SK-N-SH treated with all-trans-retinoic acid at 6 μM for 48 hours (cell line): Measurements from ENCODE around the gene ZNF24.

Experiments used
- ATAC-seq: fragments of 200-7000 bp; cut with Tn5 transposase; 3 replicates; pipeline ENCODE4 v1.9.1; 2020; ENCODE audit warnings: mild to moderate bottlenecking, moderate library complexity
- ARNTL ChIP-seq: fragments of 450-650 bp; formaldehyde crosslinking; IDR thresholded peaks from 2 replicates; pipeline ENCODE4 v1.5.0; 2020; ENCODE audit warnings: low read depth, mild to moderate bottlenecking, moderate library complexity, borderline replicate concordance
- BACH2 ChIP-seq: fragments of 250-450 bp; sonication (Bioruptor Pico); IDR thresholded peaks from 2 replicates; pipeline ENCODE4 v1.9.0; 2021; ENCODE audit warnings: mild to moderate bottlenecking, borderline replicate concordance
- CSDC2 ChIP-seq: fragments of 250-450 bp; sonication (Bioruptor Pico); IDR thresholded peaks from 2 replicates; pipeline ENCODE4 v1.5.0; 2020; ENCODE audit warnings: mild to moderate bottlenecking, moderate library complexity
- ESRRG ChIP-seq: fragments of 250-450 bp; sonication (Bioruptor Pico); IDR thresholded peaks from 2 replicates; pipeline ENCODE4 v1.6.1; 2021; ENCODE audit warnings: mild to moderate bottlenecking
- GLIS3 ChIP-seq: fragments of 250-450 bp; sonication (Bioruptor Pico); IDR thresholded peaks from 2 replicates; pipeline ENCODE4 v1.5.0; 2020; ENCODE audit warnings: mild to moderate bottlenecking, moderate library complexity
- ISL1 ChIP-seq: fragments of 250-450 bp; sonication (Bioruptor Pico); IDR thresholded peaks from 2 replicates; pipeline ENCODE4 v2.1.2; 2022; ENCODE audit warnings: mild to moderate bottlenecking, moderate library complexity
- OSR1 ChIP-seq: fragments of 250-450 bp; sonication (Bioruptor Pico); IDR thresholded peaks from 2 replicates; pipeline ENCODE4 v1.8.0; 2022; ENCODE audit warnings: moderate library complexity, mild to moderate bottlenecking, inconsistent platforms
- PPARA ChIP-seq: fragments of 250-450 bp; sonication (Bioruptor Pico); IDR thresholded peaks from 2 replicates; pipeline ENCODE4 v1.5.0; 2020; ENCODE audit warnings: mild to moderate bottlenecking, borderline replicate concordance
- RARB ChIP-seq: fragments of 250-450 bp; sonication (Bioruptor Pico); IDR thresholded peaks from 2 replicates; pipeline ENCODE4 v1.8.0; 2021; ENCODE audit warnings: mild to moderate bottlenecking, moderate library complexity
- SNAI2 ChIP-seq: fragments of 250-450 bp; sonication (Bioruptor Pico); IDR thresholded peaks from 2 replicates; pipeline ENCODE4 v1.5.0; 2020; ENCODE audit warnings: mild to moderate bottlenecking, moderate library complexity
- TCF4 ChIP-seq: fragments of 250-450 bp; sonication (Bioruptor Pico); IDR thresholded peaks from 2 replicates; pipeline ENCODE4 v1.8.0; 2021; ENCODE audit warnings: mild to moderate bottlenecking, moderate library complexity, borderline replicate concordance
- TOX ChIP-seq: fragments of 250-450 bp; sonication (Bioruptor Pico); IDR thresholded peaks from 2 replicates; pipeline ENCODE4 v1.8.0; 2021; ENCODE audit warnings: mild to moderate bottlenecking, moderate library complexity, borderline replicate concordance
- ZC3H10 ChIP-seq: fragments of 250-450 bp; sonication (Bioruptor Pico); IDR thresholded peaks from 2 replicates; pipeline ENCODE4 v1.5.1; 2021; ENCODE audit warnings: mild to moderate bottlenecking, moderate library complexity
- ZFP3 ChIP-seq: fragments of 250-450 bp; sonication (Bioruptor Pico); IDR thresholded peaks from 2 replicates; pipeline ENCODE4 v1.5.0; 2020; ENCODE audit warnings: mild to moderate bottlenecking, moderate library complexity
- ZFP30 ChIP-seq: fragments of 450-650 bp; formaldehyde crosslinking; IDR thresholded peaks from 2 replicates; pipeline ENCODE4 v1.5.0; 2022; ENCODE audit warnings: mild to moderate bottlenecking, moderate library complexity
- ZNF565 ChIP-seq: fragments of 450-650 bp; formaldehyde crosslinking; conservative IDR thresholded peaks from 2 replicates; pipeline ENCODE4 v1.5.0; 2020; ENCODE audit warnings: low read depth, mild to moderate bottlenecking, moderate library complexity
- ZNF70 ChIP-seq: fragments of 450-650 bp; formaldehyde crosslinking; IDR thresholded peaks from 2 replicates; pipeline ENCODE4 v1.5.0; 2020; ENCODE audit warnings: mild to moderate bottlenecking, moderate library complexity
- ZNF8 ChIP-seq: fragments of 450-650 bp; formaldehyde crosslinking; IDR thresholded peaks from 2 replicates; pipeline ENCODE4 v1.5.0; 2020; ENCODE audit warnings: mild to moderate bottlenecking, moderate library complexity
- TF ChIP-seq, protein P1 (sequence below): fragments of 250-450 bp; sonication (Bioruptor Pico); IDR thresholded peaks from 2 replicates; pipeline ENCODE4 v1.8.0; 2021; ENCODE audit warnings: low read depth, mild to moderate bottlenecking, moderate library complexity, borderline replicate concordance
- TF ChIP-seq, protein P2 (sequence below): fragments of 250-450 bp; sonication (Bioruptor Pico); IDR thresholded peaks from 2 replicates; pipeline ENCODE4 v1.5.1; 2021; ENCODE audit warnings: mild to moderate bottlenecking, moderate library complexity
- TF ChIP-seq, protein P3 (sequence below): fragments of 250-450 bp; sonication (Bioruptor Pico); IDR thresholded peaks from 2 replicates; pipeline ENCODE4 v1.8.0; 2020; ENCODE audit warnings: mild to moderate bottlenecking, moderate library complexity, borderline replicate concordance
- TF ChIP-seq, protein P4 (sequence below): fragments of 250-450 bp; sonication (Bioruptor Pico); IDR thresholded peaks from 2 replicates; pipeline ENCODE4 v1.5.1; 2020; ENCODE audit warnings: low read depth, mild to moderate bottlenecking, moderate library complexity

Gene ZNF24

DNA sequence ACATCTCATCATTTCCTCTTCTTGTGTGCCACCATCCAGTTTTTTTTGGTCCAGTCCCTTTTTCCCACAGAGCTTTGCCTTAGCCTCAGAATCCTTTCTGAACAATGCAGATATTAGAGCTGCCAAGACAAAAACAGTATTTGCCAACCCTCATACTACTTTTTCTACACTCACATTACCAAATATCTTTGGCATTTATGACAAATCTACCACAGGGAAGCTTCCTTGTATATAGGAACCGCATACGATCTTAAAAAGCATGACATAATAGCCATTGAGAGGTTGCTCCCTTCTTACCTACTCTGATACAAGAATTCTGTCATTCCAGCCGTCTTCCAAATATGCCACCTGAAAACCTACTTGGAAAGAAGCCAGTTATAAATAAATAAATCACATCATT lies 9.4 kb downstream of the ZNF24 start (continued):
- TF ChIP-seq ZFP3 (CRISPR knock-in tag), result no peak
- no peak for TF ChIP-seq ZNF565
- no peak for TF ChIP-seq ISL1 (CRISPR knock-in tag)
- no peak for TF ChIP-seq TCF4
- TF ChIP-seq TOX (CRISPR knock-in tag), result no peak
- TF ChIP-seq RARB (CRISPR knock-in tag), result no peak
- no peak for TF ChIP-seq GLIS3 (CRISPR knock-in tag)
- TF ChIP-seq SNAI2 (CRISPR knock-in tag), result no peak
- TF ChIP-seq ZNF70, result no peak

DNA sequence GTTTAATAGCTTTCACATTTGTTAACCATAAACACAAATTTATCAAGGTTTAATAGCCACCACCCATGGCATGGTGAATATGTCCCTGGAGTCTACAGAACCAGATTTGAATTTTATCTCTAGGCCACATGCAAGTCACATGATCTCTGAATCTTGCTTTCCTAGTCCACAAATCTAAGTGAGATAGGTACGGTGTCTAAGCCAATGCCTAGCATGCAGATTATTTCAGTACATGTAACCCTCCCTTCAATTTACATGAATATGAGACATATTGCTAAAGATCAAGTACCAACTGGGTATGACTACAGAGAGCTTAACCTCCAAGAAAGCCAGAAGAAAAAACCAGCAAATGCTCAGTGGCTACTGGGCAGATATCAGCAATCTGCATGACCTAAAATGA lies 10.0 kb downstream of the ZNF24 start:
- ATAC-seq, result no peak

DNA sequence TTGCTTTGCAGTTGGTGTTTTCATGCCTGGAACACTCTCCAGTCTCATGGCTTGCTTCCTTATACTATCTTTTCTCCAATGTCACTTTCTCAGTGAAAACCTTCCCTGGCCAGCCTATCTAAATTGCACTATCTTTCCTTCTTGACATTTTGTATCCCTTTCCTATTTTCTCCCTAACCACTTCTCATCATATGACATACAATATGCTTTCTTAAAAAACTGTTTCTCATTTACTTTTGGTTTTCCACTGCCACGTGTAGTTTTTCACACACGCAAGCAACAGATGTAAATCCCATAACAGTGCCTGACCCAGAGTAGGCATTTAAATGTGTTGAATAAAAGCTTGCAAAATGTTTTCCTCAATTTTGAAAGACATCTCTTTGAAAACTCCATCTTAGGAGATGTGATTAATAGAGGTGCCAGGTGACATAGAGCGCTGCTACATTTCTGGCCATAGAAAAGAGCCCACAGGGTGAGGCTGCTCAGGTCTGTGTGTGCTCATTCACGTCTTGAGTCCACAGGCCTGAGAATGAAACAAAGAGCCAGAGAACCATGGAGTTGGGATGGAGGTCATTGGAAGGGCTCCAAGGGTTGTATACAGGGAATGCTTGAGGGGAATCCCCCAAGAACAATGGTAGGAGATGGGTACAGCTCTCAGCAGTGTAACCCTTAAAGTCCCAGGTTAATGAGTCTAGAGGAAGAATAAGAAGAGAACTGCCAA lies 12.7 kb downstream of the ZNF24 start:
- TF ChIP-seq ZNF8 (CRISPR knock-in tag) (no peak), ARNTL (CRISPR knock-in tag) (no peak), ESRRG (CRISPR knock-in tag) (no peak), ISL1 (CRISPR knock-in tag) (no peak), TCF4 (no peak), PPARA (no peak), TOX (CRISPR knock-in tag) (no peak), RARB (CRISPR knock-in tag) (no peak)
- no peak for ATAC-seq

More for the DNA sequence above, 10.0 kb downstream of the ZNF24 start:
- TF ChIP-seq OSR1 (no peak), ZNF8 (CRISPR knock-in tag) (no peak), ZC3H10 (CRISPR knock-in tag) (no peak), ARNTL (CRISPR knock-in tag) (no peak)
- TF ChIP-seq, protein P1, sequence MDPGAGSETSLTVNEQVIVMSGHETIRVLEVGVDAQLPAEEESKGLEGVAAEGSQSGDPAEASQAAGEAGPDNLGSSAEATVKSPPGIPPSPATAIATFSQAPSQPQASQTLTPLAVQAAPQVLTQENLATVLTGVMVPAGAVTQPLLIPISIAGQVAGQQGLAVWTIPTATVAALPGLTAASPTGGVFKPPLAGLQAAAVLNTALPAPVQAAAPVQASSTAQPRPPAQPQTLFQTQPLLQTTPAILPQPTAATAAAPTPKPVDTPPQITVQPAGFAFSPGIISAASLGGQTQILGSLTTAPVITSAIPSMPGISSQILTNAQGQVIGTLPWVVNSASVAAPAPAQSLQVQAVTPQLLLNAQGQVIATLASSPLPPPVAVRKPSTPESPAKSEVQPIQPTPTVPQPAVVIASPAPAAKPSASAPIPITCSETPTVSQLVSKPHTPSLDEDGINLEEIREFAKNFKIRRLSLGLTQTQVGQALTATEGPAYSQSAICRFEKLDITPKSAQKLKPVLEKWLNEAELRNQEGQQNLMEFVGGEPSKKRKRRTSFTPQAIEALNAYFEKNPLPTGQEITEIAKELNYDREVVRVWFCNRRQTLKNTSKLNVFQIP (CRISPR knock-in tag), result no peak

DNA sequence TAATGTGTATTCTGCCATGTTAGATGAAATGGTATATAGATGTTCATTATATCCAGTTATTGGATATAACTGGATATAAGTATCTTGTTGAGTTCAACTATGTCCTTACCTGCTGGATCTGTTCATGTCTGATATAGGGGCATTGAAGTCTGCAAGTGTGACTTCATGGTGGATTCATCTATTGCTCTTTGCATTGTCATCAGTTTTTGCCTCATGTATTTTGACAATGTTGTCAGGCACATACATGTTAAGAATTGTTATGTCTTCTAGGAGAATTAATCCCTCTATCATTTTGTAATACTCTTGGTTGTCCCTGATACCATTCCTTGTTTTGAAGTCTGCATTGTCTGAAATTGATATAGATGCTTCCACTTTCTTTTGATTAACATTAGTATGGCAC lies 15.4 kb downstream of the ZNF24 start:
- TF ChIP-seq ZFP30 (CRISPR knock-in tag), result no peak
- TF ChIP-seq GLIS3 (CRISPR knock-in tag), result no peak
- TF ChIP-seq SNAI2 (CRISPR knock-in tag), result no peak
- TF ChIP-seq, protein P2, sequence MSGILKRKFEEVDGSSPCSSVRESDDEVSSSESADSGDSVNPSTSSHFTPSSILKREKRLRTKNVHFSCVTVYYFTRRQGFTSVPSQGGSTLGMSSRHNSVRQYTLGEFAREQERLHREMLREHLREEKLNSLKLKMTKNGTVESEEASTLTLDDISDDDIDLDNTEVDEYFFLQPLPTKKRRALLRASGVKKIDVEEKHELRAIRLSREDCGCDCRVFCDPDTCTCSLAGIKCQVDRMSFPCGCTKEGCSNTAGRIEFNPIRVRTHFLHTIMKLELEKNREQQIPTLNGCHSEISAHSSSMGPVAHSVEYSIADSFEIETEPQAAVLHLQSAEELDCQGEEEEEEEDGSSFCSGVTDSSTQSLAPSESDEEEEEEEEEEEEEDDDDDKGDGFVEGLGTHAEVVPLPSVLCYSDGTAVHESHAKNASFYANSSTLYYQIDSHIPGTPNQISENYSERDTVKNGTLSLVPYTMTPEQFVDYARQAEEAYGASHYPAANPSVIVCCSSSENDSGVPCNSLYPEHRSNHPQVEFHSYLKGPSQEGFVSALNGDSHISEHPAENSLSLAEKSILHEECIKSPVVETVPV (CRISPR knock-in tag), result no peak
- TF ChIP-seq RARB (CRISPR knock-in tag), result no peak
- TF ChIP-seq, protein P3, sequence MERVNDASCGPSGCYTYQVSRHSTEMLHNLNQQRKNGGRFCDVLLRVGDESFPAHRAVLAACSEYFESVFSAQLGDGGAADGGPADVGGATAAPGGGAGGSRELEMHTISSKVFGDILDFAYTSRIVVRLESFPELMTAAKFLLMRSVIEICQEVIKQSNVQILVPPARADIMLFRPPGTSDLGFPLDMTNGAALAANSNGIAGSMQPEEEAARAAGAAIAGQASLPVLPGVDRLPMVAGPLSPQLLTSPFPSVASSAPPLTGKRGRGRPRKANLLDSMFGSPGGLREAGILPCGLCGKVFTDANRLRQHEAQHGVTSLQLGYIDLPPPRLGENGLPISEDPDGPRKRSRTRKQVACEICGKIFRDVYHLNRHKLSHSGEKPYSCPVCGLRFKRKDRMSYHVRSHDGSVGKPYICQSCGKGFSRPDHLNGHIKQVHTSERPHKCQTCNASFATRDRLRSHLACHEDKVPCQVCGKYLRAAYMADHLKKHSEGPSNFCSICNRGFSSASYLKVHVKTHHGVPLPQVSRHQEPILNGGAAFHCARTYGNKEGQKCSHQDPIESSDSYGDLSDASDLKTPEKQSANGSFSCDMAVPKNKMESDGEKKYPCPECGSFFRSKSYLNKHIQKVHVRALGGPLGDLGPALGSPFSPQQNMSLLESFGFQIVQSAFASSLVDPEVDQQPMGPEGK (CRISPR knock-in tag), result no peak
- no peak for TF ChIP-seq ZFP3 (CRISPR knock-in tag)
- TF ChIP-seq ARNTL (CRISPR knock-in tag), result no peak
- TF ChIP-seq PPARA, result no peak
- no peak for TF ChIP-seq ZNF8 (CRISPR knock-in tag)
- TF ChIP-seq ZC3H10 (CRISPR knock-in tag), result no peak
- no peak for TF ChIP-seq TCF4
- no peak for ATAC-seq

DNA sequence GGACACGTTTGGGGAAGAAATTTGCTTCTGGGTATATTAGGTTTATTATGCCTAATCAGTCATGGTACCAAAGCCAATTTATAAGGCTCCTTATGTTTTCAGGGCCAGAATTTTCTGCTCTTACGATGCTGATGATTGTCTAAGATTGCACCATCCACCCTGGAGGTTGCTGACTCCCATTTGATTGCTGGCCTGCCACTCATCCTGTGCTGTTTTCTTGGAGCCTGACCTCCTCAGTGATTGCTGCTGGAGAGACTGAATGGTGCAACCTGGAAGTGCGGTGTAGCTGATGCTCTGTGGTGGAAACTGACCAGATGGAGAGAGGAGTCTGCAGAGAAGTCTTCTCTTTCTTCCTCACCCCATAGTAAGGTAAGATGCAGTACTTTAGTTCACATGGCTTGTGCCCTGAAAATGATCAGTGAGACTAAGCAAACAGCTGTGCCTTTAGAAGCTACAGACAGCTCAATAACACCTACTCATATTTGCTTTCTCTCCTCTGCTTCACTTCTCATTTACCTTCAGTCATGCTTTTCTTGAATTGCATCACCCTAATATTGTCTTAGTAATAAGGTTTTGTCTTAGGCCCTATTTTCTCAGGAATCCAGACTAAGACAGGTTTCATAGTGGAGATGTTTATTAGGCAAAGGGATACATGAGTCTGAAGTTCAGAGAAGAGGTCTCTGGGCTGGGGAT lies 17.4 kb downstream of the ZNF24 start:
- no peak for ATAC-seq
- TF ChIP-seq ARNTL (CRISPR knock-in tag), result no peak
- no peak for TF ChIP-seq ZFP3 (CRISPR knock-in tag)
- TF ChIP-seq, protein P1 (CRISPR knock-in tag), result no peak
- no peak for TF ChIP-seq OSR1
- TF ChIP-seq ISL1 (CRISPR knock-in tag), result no peak
- TF ChIP-seq GLIS3 (CRISPR knock-in tag), result no peak
- TF ChIP-seq CSDC2 (CRISPR knock-in tag), result no peak
- TF ChIP-seq ZC3H10 (CRISPR knock-in tag), result no peak
- no peak for TF ChIP-seq ESRRG (CRISPR knock-in tag)
- TF ChIP-seq RARB (CRISPR knock-in tag), result no peak
- TF ChIP-seq ZNF8 (CRISPR knock-in tag), result no peak
- TF ChIP-seq TOX (CRISPR knock-in tag), result no peak
- TF ChIP-seq, protein P2 (CRISPR knock-in tag), result no peak
- TF ChIP-seq BACH2, result no peak
- TF ChIP-seq, protein P4, sequence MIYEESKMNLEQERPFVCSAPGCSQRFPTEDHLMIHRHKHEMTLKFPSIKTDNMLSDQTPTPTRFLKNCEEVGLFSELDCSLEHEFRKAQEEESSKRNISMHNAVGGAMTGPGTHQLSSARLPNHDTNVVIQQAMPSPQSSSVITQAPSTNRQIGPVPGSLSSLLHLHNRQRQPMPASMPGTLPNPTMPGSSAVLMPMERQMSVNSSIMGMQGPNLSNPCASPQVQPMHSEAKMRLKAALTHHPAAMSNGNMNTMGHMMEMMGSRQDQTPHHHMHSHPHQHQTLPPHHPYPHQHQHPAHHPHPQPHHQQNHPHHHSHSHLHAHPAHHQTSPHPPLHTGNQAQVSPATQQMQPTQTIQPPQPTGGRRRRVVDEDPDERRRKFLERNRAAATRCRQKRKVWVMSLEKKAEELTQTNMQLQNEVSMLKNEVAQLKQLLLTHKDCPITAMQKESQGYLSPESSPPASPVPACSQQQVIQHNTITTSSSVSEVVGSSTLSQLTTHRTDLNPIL (CRISPR knock-in tag), result no peak
